ENCODE data around the gene INSR.

DNA sequence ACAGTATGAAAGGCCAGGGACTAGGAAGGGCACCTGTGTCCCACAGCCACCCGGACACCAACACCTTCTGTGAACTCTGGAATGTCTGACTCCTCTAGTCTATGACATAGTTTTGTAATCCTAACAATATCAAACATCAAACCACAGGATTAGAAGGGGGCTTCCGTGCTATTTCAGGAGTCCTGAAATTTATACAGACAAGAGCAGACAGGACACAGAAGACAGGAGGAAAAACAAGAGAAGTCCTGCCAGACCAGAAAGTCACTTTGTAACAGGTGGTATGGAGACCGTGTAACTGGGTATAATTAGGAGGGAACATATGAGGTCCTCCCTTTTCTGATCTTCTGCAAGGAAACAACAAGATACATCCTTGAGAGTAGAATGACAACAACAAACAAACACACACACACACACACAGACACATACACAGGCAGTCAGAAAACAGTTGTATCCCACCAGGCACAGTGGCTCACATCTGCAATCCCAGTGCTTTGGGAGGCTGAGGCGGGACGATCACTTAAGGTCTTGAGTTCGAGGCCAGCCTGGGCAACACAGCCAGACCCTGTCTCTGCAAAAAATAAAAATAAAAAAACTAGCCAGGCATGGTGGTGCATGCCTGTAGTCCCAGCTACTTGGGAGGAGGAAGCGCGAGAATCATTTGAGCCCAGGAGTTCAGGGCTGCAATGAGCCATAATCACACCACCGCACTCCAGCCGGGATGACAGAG is 13.1 kb downstream of the INSR start:
- TF ChIP-seq REST (IDR thresholded peaks at IDR 0.05; ENCODE audit: insufficient replicate concordance, low read depth) = no peak
- TF ChIP-seq CTCF (IDR thresholded peaks at IDR 0.05; ENCODE audit: insufficient read depth, low read length) = no peak
- TF ChIP-seq POLR2AphosphoS5 (IDR thresholded peaks at IDR 0.05; ENCODE audit: low read depth) = no peak
- no peak for TF ChIP-seq GABPA (IDR thresholded peaks at IDR 0.05; ENCODE audit: low read depth)
